Measurements from ENCODE around the gene NAPB.

Gene NAPB

DNA sequence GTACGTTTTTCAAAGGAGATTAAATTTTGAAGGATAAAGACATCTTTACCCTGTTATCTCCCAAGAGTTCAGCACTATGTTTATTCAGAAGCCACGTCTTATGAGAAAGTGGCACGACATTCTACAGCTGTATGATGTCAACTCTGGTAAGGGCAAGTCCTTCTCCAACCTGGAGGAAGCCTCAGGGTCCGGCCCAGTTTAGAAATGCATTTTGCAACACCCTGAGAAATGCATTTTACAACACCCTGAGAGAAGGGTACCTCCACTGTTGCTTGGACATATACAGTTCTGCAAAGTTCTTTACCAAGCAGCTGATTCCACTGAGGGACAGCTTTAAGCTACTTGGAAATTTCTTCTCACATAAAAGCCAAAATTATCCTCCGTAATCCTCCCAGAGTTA, 17.5 kb downstream of the NAPB start:
- no peak for DNase-seq

GRCh38 chr20:23401051-23401450, 20.2 kb downstream of the NAPB start:
- DNase-seq, result no peak

- no peak for DNase-seq
Measured at GRCh38 chr20:23399568-23400241, 21.6 kb downstream of the NAPB start.

DNA sequence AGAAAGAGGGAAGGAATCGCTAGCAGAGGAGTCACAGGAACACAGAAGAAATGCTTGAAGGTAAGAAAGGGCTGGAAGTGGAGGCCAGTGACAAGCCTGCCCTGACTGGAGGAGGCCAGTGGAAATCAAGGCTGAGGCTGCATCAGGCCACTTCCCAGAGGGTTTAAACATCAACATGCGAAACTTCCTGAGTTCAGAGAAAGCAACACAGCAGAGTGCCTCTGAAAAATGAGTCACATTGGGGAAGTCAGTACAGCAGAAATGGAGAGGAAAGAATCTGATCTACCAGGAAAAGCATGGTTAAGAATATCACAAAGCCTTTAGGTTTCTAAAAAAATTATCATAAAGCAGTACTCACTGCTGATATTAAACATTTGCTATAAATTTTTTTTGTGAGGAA, 23.3 kb downstream of the NAPB start:
- no peak for DNase-seq

DNA sequence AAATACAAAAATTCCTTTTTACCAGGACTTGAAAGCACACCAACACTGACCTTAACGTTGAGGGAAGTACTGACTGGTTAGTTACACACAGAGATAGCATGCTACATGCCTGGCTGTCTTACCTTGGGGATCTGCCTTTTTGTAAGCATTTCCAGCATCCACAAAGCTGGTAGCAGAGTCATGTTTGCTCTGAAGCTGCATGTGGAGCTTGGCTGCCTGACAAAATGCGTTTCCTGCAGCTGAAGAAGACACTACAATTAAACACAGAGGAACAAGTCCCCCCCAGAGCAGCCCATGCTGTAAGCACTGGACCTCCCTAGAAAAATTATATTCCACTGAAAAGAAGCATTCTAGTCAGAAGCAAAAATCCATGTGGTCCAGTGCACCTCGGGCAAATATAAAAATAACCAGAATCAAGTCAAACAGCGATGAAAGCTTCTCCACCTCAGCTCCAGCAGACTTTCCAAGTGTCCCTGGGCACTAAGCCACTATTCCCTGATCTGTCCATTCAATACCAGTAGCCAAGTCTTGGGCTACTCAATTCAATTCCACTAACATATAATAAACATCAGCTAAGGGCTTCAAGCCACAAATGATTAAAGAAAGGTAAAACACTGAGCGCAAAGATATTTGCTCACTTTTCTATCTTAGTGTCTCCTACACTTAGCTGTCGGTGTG, 24.2 kb downstream of the NAPB start:
- DNase-seq, result no peak

DNA sequence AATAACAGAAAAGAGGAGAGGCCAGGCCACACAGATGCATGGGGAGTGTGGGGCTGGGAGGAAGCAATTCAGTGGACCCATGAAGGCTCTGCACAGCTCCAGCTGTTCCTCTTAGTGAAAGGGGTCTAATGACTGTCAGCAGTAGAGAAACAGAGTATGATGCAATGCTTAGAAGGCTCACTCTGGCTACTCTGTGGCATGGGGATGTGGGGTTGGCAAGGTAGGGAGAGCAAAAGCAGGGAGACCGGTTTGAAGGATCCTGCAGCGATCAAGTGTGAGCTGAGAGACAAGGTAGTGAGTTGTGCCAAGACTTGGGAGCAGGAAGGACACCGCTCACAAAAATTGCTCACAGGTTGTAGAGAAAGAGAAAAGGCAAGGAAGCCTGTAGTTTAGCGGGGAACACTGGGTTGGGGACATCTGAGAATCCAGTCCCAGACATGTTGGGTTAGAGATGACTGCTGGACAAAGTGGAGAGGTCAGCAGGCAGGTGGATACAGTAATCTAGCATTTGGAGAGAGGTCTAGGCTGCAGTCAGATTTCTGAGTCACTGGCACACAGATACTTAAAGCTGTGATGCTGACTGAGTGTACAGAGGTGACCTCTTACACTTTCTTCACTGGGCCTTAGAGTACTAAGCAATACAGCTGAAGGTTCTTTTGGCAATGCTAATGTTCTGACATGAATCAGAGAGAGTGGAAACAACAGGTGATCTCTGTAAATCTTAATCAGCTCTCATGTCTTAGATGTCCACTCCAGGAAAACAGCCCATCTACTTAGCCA, 27.1 kb downstream of the NAPB start:
- no peak for DNase-seq

GRCh38 chr20:23391707-23392310, 29.5 kb downstream of the NAPB start:
- DNase-seq, result no peak

- DNase-seq, result no peak
Measured at GRCh38 chr20:23390091-23390774, 31.1 kb downstream of the NAPB start.

- no peak for DNase-seq
Measured at GRCh38 chr20:23387118-23387443, 34.2 kb downstream of the NAPB start.

DNA sequence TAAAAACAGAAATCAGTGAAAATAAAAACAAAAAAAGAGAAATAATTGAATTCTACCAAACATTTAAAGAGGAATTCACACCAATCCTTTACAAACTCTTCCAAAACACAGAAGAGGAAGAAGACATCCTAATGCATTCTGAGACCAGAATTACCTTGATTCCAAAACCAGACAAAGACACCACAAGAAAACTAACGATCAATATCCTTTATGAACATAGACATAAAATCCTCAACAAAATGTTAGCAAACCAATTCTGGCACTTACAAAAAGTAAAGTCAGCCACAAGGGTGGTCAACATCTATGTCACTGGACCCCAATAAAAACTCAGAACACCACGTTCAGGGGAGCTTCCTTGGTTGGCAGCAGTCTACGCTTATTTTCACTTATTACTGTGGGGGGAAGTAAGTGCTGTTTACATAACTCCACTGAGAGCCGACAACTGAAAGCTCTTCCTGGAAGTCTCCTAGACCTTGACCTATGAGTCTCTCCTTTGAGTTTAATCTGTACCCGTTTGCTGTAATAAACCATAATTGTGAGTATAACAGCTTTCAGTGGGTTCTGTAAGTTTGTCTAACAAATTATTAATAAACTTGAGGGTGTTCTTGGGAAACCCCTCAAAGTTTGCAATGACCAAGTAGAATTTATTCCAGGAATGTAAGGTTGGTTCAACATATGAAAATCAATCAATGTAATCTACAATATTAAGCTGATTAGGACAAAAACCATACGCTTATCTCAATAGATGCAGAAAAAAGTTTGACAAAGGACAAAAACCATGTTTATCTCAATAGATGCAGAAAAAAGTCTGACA, 34.8 kb downstream of the NAPB start:
- DNase-seq, result no peak

DNA sequence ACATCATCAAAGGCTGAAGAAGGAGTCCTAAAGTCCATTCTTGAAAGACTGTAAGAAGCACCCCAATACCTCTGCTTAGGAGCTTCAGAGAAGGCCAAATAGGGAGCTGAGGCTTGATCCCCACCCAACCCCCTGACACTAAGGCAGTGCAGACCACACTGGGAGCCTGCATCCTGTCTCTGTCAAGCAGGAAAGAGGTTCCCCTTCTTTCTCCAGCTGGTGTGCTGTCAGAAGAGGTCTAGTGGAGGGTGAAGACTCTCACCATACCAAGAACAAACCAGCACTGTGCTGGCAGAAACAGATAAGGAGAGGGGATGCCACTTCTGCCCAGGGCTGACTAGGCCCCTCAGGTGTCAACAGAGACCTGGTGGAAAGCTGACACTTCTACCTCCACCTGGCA, 39.4 kb downstream of the NAPB start:
- DNase-seq, result no peak

DNA sequence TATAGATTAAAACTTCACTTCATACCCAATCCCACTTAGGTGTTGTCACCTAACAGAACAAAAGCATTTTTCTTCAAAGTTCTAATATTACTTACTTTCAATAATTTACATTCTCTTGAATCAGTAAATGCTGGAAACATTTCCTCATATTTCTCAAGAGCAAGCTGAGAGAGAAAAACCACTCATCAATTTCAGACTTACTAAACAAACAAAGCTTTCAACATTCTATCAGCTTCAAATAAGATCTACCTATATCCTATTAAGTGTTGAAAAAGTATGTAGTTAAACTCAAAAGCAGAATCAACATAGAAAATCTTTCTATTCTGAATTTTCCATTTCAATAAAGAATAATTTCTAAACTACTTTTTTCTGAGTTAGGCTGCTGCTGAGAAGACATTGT, 41.5 kb downstream of the NAPB start:
- DNase-seq, result no peak

DNA sequence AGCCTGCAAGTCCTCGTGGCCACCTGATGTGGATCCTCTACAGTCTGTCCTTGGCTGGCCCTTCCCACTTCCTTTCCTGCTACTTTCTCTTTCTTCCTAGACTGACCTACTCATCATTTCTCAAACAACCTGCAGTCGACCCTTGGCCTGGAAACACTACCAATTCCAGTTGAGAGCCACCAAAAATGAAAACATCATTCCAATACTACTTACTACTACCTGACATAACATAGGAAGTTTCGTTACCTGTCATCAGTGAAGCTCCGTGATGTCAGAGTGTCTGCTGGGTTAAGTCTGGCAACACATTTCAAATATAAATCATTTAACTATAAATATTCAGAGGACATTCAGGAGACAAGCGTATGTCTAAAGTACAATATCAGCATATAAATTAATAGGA, 45.5 kb downstream of the NAPB start:
- DNase-seq, result no peak

GRCh38 chr20:23374441-23374840, 46.8 kb downstream of the NAPB start:
- DNase-seq, result no peak

GRCh38 chr20:23371496-23371895, 49.8 kb downstream of the NAPB start:
- no peak for DNase-seq

DNA sequence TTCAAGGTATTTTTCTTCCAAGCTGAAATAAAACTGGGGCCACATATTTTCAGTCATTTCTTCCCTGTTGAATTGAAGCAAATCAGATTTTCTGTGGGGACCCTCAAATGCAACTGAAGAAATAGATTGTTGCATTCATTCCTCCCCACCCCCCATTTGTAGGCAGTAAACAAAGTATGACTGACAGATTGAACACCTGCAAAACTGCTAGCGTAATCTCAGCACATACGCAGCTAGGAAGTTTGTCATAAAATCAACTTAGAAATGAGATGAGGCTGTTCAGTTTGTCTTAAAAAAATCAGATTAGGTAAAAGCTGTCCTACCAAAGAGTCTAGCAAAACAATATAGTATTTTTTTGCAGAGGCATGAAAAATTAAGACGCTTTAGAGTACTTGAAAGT, 50.4 kb downstream of the NAPB start:
- DNase-seq, result no peak

- DNase-seq, result no peak
Measured at GRCh38 chr20:23370274-23370673, 51.0 kb downstream of the NAPB start.

DNA sequence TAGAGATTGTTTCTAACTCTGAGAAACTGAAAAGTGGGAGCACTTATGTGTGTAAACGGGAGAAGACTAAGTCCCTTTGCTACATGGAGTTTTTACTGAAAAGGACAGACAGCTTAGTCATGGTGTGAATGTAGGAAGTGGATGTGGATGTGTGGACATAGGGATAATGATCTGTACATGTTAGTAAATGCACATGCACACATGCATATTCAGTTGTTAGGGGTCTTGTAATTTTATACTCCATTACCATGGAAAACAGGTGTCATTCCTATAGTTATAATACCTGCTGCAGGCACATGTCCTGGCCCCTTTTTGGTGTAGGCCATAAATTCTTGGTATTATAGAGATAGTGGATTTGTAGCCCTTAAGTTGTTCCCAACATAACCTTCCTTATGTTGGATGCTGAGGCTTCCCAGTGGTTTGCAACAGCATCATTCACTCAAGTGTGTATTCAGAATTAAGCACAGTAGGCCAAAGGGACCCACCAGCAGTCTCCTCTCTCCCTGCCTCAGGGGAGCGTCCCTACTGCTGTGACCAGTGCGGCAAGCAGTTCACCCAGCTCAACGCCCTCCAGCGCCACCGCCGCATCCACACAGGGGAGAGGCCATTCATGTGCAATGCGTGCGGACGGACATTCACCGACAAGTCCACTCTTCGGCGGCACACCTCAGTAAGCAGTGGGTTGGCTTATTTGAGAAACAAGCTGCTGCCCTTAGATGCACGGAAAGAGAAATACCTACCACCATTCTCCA, 52.0 kb downstream of the NAPB start:
- no peak for DNase-seq

DNA sequence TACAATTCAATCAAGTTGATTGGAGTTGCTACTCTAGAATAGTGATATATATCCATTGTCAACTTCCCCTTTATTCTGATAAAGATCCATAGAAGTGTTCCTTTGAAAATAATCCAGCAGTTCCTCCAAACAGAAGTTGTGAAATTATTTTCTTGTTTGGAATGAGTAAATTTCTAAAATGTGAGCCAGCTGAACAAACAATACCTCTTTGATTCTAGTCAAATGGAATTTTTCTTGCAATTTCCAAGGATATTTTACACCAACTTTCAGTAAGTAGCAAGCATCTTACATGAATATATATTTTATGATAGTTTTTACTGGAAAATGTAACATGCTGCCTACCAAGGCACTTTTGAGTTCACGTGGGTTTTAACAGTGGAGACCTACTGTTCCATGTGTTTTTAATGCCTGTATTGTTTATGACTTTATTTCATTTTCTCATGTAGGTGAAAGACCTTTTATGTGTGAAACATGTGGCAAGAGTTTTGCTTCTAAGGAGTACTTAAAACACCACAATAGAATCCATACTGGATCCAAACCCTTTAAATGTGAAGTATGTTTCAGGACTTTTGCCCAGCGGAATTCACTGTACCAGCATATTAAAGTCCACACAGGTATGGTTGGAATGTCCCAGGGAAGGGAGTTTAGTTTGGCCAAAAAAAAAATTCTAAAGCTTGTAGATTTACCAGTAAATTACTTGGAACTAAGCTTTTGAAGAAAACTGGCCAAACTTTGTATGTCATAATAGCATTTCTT, 52.8 kb downstream of the NAPB start:
- DNase-seq, result no peak

- DNase-seq, result no peak
Measured at GRCh38 chr20:23367770-23368169, 53.5 kb downstream of the NAPB start.

DNA sequence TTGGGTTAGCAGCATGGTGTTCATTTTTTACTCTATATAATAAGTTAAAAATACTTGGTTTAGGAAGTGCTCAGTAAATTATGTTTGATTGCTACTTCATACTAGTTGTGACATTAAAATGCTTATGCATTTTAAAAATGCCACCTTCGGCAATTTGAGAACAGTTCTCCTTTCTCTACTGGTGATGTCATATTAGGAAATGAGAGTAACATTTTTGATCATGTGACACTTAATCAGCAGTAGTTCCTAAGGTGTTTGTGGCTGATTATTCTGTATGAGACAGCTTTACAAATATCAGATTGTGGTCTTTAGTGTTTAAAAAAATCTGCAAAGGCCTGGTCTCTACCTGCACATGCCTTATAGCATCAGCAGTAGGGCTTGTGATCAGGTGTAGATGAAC, 54.9 kb downstream of the NAPB start:
- no peak for DNase-seq
